ENCODE results near the gene GNG7. TPM values are rescaled to one million over a fixed set of nuclear protein-coding genes. Genes with fewer than 3 reads are reported as not detected.
"Not testable (repeated sequence)": the region's sequence is repeated elsewhere in the genome, so short reads cannot be mapped to it uniquely, and the experiment has no call there.

GNG7 gene
- total RNA-seq, 4 donors from 2014 or later: 1.3 to 3.9 (median 1.8) TPM

DNA sequence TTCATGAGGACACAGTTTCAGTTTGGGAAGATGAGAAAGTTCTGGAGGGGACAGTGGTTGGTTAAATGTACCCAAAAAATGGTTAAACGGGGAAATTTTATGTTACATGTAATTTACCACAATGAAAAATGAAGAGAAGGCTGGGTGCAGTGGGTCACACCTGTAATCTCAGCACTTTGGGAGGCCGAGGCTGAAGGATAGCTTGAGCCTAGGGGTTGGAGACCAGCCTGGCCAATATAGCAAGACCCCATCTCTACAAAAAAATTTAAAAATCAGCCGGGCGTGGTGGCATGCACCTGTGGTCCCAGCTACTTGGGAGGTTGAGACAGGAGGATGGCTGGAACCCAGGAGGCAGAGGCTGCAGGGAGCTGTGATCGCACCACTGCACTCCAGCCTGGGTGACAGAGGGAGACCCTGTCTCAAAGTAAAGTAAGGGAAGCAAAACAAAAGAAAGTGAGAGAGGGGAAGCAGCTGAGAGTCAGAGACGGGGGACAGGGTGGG is 17.2 kb downstream of the GNG7 start:
- no peak for ATAC-seq (ENCODE audit: low FRiP score)
- no peak for TF ChIP-seq CTCF (IDR thresholded peaks at IDR 0.05)
- DNase-seq (ENCODE audit: low spot score): no peak

DNA sequence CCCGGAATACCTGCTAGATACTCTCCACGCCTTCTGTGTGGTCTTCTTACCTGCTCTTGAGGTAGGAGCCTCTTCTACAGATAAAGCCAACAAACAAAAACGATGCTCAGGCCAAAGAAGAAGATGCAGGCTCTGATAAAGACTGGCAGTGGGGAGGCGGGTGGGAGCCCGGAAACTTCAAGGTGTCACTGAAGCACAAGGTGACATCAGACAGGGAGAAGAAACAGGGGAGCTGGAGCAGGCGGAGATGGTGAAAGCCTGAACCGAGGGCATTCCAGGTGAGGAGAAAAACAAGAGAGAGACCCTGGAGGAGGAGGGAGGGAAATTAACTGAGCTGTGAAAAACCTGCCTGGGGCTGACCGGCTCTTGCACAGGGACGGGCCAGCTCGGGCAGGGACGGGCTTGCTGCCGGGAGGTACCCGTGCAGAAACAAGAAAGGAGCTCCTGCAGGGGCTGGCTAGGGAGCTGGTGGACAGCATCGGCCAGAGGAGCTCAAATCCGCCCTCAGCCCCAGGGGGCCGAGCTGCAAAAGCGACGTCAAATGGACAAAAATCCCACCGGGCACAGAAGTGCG is 19.0 kb downstream of the GNG7 start:
- no peak for ATAC-seq (ENCODE audit: low FRiP score)
- no peak for TF ChIP-seq CTCF (IDR thresholded peaks at IDR 0.05)

GRCh38 chr19:2680808-2681207 is 21.7 kb downstream of the GNG7 start:
- no peak for DNase-seq (ENCODE audit: low spot score)
- no peak for TF ChIP-seq CTCF (IDR thresholded peaks at IDR 0.05)
- no peak for ATAC-seq (ENCODE audit: low FRiP score)

More for the DNA sequence above, 19.0 kb downstream of the GNG7 start:
- no peak for DNase-seq (ENCODE audit: low spot score)

- ATAC-seq (ENCODE audit: low FRiP score): no peak
- no peak for DNase-seq (ENCODE audit: low spot score)
- no peak for TF ChIP-seq CTCF (IDR thresholded peaks at IDR 0.05)
Measured at GRCh38 chr19:2679439-2679838, 23.1 kb downstream of the GNG7 start.

DNA sequence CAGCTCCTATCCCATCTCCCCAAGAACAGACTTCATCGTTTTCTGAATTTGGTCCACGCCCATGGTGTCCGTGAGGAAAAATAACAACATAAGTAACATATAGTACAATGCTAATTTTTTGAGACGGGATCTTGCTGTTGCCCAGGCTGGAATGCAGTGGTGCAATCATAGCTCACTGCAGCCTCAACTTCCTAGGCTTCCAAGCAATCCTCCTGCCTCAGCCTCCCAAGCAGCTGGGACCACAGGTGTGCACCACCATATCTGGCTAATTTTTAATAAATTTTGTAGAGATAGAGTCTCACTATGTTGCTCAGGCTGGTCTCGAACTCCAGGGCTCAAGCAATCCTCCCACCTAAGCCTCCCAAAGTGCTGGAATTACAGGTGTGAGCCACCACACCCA is 23.5 kb downstream of the GNG7 start:
- DNase-seq (ENCODE audit: low spot score); ATAC-seq (ENCODE audit: low FRiP score): not testable (repeated sequence)

GRCh38 chr19:2678044-2678671 is 24.3 kb downstream of the GNG7 start:
- no peak for TF ChIP-seq CTCF (IDR thresholded peaks at IDR 0.05)
- DNase-seq (ENCODE audit: low spot score): no peak
- ATAC-seq (ENCODE audit: low FRiP score): no peak

DNA sequence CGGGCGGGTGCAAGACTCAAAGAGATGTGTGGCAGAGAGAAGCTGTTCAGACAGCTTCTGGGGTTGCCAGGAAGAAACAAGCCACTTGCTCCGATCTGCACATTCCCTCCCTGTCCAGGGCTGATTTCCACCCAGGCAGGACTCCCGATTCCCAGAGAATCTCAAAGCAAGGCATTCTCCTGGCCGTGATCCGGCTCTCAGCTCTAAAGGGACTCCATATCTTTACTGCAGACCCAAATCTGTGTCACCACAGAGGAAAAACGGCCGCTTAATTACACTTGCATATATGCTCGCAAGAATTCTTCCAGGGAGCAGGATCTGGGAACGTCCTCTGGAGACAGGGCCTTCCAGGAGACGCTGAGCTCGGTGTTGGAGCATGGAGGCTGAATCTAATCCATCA is 25.7 kb downstream of the GNG7 start:
- no peak for TF ChIP-seq CTCF (IDR thresholded peaks at IDR 0.05)
- no peak for ATAC-seq (ENCODE audit: low FRiP score)
- DNase-seq (ENCODE audit: low spot score): no peak
